Body of pancreas (tissue), 4 donors: ENCODE data around the gene DCAKD.

ENCODE experiments used
- CTCF ChIP-seq, 7 experiments: fragments of 450-650 bp in 4 of 7; fragments of 200-600 bp in 3 of 7; sonication (generic) in 3 of 7; IDR thresholded peaks; one replicate each; pipeline ENCODE4 v1.5.1; 2016 to 2019; ENCODE audit warnings: antibody characterized with exemption in 7 of 7
- POLR2A ChIP-seq, 3 donors: fragments of 450-650 bp; IDR thresholded peaks; one replicate each; pipeline ENCODE4 v1.6.1; 2016; ENCODE audit warnings: antibody characterized with exemption in 3 of 3, mild to moderate bottlenecking in 2 of 3

- TF ChIP-seq CTCF (IDR thresholded peaks at IDR 0.05): no peak
- TF ChIP-seq POLR2A (IDR thresholded peaks at IDR 0.05): no peak
Measured at GRCh38 chr17:45070809-45071208, 19.4 kb upstream of the DCAKD start.
